Upper lobe of left lung (tissue), 4 donors: ENCODE measurements around the gene RAD50.

Experiments used
- POLR2A ChIP-seq, 4 donors: fragments of 450-650 bp; IDR thresholded peaks; one replicate each; pipeline ENCODE4 v1.5.1; 2016 to 2017; ENCODE audit warnings: antibody characterized with exemption in 4 of 4, mild to moderate bottlenecking in 2 of 4
- POLR2AphosphoS5 ChIP-seq, 2 donors: sonication (generic); formaldehyde crosslinking; IDR thresholded peaks; one replicate each; pipeline ENCODE4 v1.5.1; 2017; ENCODE audit warnings: antibody characterized with exemption in 2 of 2
- TF ChIP-seq, protein P1 (sequence below), 6 experiments: fragments of 450-650 bp in 4 of 6; fragments of 200-600 bp in 2 of 6; sonication (generic) in 2 of 6; IDR thresholded peaks; one replicate each; pipeline ENCODE4 v1.5.1; 2016 to 2019; ENCODE audit warnings: antibody characterized with exemption in 6 of 6

DNA sequence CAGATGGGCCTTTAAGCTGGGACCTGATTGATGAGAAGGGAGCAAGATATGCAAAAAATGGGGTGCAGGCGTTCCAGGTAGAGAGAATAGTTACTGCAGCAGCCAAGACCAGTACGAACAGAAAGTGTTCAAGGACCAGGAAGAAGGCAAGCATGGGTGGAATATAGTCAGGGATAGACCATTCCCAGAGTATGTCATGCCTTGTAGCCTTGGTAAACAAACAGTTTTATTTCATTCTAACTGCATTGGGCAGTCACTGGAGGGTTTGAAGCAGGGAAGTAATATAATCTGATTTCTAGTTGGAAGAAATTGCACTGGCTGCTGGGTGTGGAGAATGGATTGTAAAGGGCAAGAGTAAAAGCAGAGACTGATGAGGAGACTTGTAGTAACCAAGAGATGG lies 70.7 kb downstream of the RAD50 start:
- TF ChIP-seq, protein P1, sequence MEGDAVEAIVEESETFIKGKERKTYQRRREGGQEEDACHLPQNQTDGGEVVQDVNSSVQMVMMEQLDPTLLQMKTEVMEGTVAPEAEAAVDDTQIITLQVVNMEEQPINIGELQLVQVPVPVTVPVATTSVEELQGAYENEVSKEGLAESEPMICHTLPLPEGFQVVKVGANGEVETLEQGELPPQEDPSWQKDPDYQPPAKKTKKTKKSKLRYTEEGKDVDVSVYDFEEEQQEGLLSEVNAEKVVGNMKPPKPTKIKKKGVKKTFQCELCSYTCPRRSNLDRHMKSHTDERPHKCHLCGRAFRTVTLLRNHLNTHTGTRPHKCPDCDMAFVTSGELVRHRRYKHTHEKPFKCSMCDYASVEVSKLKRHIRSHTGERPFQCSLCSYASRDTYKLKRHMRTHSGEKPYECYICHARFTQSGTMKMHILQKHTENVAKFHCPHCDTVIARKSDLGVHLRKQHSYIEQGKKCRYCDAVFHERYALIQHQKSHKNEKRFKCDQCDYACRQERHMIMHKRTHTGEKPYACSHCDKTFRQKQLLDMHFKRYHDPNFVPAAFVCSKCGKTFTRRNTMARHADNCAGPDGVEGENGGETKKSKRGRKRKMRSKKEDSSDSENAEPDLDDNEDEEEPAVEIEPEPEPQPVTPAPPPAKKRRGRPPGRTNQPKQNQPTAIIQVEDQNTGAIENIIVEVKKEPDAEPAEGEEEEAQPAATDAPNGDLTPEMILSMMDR (IDR thresholded peaks at IDR 0.05) = no peak
- TF ChIP-seq POLR2AphosphoS5 (IDR thresholded peaks at IDR 0.05) (no peak), POLR2A (IDR thresholded peaks at IDR 0.05) (no peak)
